C4-2B (cell line): ENCODE measurements around the gene NKX2-3.

Source experiments
- H3K27ac ChIP-seq: fragments of 450-650 bp; 2 replicates; pipeline ENCODE4 v1.5.1; 2017
- CTCF ChIP-seq: fragments of 450-650 bp; conservative IDR thresholded peaks from 2 replicates; pipeline ENCODE4 v1.5.1; 2017; ENCODE audit warnings: mild to moderate bottlenecking
- ZFX ChIP-seq: fragments of 450-650 bp; IDR thresholded peaks from 2 replicates; pipeline ENCODE4 v1.6.1; 2017

The NKX2-3 gene

GRCh38 chr10:99528494-99529441 is 4.0 kb upstream of the NKX2-3 start:
- TF ChIP-seq ZFX, result no peak
- TF ChIP-seq CTCF, result no peak
- H3K27ac ChIP-seq, result no peak overlapping the region

DNA sequence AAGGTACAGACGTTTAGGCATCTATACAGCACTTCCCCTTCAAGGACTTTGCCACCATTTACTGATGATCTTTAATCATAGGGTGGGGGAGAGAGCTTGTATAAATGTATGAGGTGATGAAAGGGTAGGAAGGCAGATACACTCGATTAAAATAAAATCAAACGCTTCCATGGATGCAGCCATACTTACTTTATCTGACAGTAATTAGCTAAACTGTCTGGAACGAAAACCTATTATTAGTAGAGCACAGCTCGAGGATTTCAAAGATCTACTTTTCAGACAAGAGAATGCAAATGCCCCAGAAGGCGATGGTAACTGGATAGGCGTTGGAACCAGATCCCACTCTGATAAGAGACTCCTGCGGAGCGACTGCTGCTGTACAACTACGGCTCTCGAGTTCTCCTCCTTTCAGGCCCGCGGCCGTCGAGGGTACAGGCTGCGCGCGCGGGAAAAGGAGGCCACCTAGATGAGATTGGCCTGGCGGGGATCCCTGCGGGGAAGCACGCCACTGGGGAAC is 3.1 kb upstream of the NKX2-3 start:
- TF ChIP-seq CTCF (no peak), ZFX (no peak)
- H3K27ac ChIP-seq, result no peak overlapping the region

- no peak overlapping the region for H3K27ac ChIP-seq
- TF ChIP-seq CTCF, result no peak
- no peak for TF ChIP-seq ZFX
Measured at GRCh38 chr10:99530108-99531025, 2.4 kb upstream of the NKX2-3 start.

GRCh38 chr10:99531026-99531695 is 1.6 kb upstream of the NKX2-3 start:
- TF ChIP-seq CTCF (no peak), ZFX (no peak)
- H3K27ac ChIP-seq, result no peak overlapping the region

DNA sequence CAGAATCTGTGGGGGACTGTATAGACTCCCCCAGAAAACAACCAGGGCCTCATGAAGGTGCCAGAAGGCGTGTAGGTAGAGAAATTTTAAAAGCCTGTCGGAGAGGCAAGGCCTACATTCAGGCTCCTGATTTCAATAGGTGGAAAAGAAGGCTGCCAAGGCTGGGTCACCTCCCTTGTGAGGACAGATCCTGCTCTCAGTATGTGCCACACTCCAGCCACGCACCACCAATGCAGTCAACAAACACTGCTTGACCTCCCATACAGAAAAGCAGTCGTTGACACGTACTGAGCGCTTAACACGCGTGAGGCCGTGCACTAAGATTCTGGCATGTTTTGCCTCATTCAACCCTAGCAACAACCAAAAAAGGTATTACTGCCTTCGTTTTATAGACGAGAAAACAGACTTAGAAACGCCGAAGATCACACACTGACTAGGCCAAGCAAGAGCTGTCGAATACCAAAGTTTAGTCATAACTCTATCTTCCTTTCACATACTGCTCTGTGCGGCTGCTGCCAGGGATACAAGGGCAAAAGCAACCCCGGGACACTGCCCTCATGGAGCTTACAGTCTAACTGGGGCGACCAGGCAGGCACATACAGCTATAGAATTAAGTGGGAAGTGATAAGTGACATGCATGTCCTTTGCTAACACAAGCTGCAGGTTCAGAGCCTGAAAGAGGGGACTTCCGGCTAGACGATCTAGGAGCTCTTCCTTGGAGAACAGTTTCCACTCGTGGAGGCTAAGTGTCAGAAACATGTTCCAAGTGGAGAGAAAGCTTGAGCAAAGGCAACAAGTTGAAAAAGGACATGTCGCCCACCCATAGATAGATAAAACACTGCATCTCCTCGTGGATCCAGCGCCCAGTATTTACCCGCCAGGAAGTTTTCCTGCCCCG is 797 bp upstream of the NKX2-3 start:
- TF ChIP-seq CTCF (no peak), ZFX (no peak)

More for the DNA sequence above, 797 bp upstream of the NKX2-3 start:
- H3K27ac ChIP-seq, result no peak overlapping the region
